ENCODE results near the gene ARMH3. TPM values are rescaled to one million over a fixed set of nuclear protein-coding genes. Genes with fewer than 3 reads are reported as not detected.

ARMH3 gene
- total RNA-seq, 2 experiments from 2014 or later, result 27.8 to 30.5 TPM

- no peak overlapping the region for H3K27ac Mint-ChIP-seq
- ATAC-seq (ENCODE audit: low read depth), result no peak
- DNase-seq, result no peak
- no peak overlapping the region for H3K4me3 Mint-ChIP-seq
- no peaks in the 10 kb centered on the region for H3K9me3 Mint-ChIP-seq
- peaks cover 8% of the 10 kb centered on the region for H3K36me3 Mint-ChIP-seq
- no peaks in the 10 kb centered on the region for H3K27me3 Mint-ChIP-seq
- no peaks in the 10 kb centered on the region for H3K4me1 Mint-ChIP-seq
- POLR2A ChIA-PET, result no interaction called here
Measured at GRCh38 chr10:101888251-101888949, 167.6 kb downstream of the ARMH3 start.

DNA sequence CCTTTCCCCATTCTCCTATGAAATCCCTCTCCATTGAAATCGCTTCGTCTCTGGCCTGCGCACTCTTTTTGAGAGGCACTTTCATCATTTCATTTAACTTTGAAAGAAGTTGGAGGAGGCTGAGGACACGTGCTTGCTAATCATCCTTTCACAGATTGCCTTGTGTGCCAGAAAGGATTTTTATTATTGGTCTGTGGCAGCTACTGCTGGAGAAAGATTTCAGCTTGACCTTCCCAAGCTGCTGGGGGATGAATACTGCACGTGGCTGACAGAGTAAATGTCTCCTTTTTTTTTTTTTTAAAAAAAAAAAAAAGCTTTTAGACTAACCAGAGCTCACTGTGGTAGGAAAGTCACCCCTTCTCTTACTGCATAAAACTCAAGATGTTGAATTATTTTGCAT is 168.2 kb downstream of the ARMH3 start:
- H3K36me3 Mint-ChIP-seq, result peaks cover 8% of the 10 kb centered on the region
- no peaks in the 10 kb centered on the region for H3K4me1 Mint-ChIP-seq
- H3K4me3 Mint-ChIP-seq, result no peak overlapping the region
- H3K9me3 Mint-ChIP-seq, result no peaks in the 10 kb centered on the region
- POLR2A ChIA-PET, result no interaction called here
- H3K27ac Mint-ChIP-seq, result no peak overlapping the region
- DNase-seq, result no peak
- no peaks in the 10 kb centered on the region for H3K27me3 Mint-ChIP-seq
- no peak for ATAC-seq (ENCODE audit: low read depth)

- POLR2A ChIA-PET, result no interaction called here
- ATAC-seq (ENCODE audit: low read depth), result no peak
- peaks cover 8% of the 10 kb centered on the region for H3K36me3 Mint-ChIP-seq
- no peak overlapping the region for H3K4me3 Mint-ChIP-seq
- H3K4me1 Mint-ChIP-seq, result no peaks in the 10 kb centered on the region
- H3K9me3 Mint-ChIP-seq, result no peaks in the 10 kb centered on the region
- no peaks in the 10 kb centered on the region for H3K27me3 Mint-ChIP-seq
- H3K27ac Mint-ChIP-seq, result no peak overlapping the region
- no peak for DNase-seq
Measured at GRCh38 chr10:101886521-101887312, 169.3 kb downstream of the ARMH3 start.

DNA sequence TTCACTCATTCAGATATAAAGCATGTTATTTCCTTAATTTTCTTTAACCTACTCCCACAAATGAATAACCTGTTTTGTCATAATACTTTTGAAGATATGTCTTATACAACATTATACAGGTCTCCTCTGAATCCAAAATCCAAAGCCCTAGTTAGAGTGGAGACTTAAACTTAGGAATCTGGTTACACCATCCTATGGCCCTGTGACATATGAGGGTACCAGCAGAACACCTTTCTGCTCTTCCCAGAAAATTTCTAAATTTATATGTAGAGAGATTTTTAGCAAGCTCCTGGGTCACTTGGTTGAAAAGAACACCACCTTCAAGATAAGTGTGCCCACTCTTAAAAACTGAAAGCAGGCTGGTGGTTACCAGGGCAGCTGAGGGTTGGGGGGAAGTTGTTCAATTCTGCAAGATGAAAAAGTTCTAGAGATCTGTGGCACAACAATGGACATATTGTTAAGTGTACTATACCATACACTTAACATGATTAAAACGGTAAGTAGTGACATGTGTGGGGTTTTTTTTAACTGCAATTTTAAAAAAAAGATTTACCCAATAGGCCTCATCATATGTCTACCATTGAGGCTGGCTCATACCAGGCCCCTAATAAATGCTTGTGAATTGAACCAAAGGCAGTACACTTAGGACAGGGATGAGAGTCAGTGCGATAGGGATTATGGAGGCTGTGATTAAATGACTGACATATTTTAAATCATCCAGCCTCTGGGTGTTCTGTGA is 174.8 kb downstream of the ARMH3 start:
- Mint-ChIP-seq H3K4me1 (peaks cover 4% of the 10 kb centered on the region), H3K9me3 (no peaks in the 10 kb centered on the region), H3K36me3 (peaks cover 6% of the 10 kb centered on the region), H3K27ac (no peak overlapping the region), H3K27me3 (no peaks in the 10 kb centered on the region), H3K4me3 (no peak overlapping the region)
- POLR2A ChIA-PET, result no interaction called here
- ATAC-seq (ENCODE audit: low read depth), result no peak
- DNase-seq, result no peak

DNA sequence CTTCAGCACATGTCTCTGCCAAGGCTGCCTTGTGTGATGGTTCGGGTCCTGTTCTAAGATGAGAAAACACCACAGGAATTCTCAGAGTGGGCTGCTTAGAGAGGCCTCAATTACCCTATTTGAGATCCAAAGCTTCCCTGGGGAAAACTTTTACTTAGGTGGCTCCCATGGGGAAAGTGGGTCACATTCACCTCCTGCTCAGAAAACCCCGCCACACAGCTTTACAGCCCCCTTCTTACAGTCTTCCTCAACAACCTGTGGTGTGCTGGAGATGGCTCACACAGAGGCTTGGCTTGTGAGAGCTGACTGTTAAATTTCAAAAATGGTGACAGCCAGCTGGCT is 175.8 kb downstream of the ARMH3 start:
- H3K4me1 Mint-ChIP-seq, result peaks cover 11% of the 10 kb centered on the region
- POLR2A ChIA-PET, result no interaction called here
- DNase-seq (no peak), ATAC-seq (ENCODE audit: low read depth) (no peak)
- no peaks in the 10 kb centered on the region for H3K9me3 Mint-ChIP-seq
- H3K27me3 Mint-ChIP-seq, result no peaks in the 10 kb centered on the region
- H3K36me3 Mint-ChIP-seq, result peaks cover 3% of the 10 kb centered on the region
- H3K27ac Mint-ChIP-seq, result no peak overlapping the region
- H3K4me3 Mint-ChIP-seq, result no peak overlapping the region

DNA sequence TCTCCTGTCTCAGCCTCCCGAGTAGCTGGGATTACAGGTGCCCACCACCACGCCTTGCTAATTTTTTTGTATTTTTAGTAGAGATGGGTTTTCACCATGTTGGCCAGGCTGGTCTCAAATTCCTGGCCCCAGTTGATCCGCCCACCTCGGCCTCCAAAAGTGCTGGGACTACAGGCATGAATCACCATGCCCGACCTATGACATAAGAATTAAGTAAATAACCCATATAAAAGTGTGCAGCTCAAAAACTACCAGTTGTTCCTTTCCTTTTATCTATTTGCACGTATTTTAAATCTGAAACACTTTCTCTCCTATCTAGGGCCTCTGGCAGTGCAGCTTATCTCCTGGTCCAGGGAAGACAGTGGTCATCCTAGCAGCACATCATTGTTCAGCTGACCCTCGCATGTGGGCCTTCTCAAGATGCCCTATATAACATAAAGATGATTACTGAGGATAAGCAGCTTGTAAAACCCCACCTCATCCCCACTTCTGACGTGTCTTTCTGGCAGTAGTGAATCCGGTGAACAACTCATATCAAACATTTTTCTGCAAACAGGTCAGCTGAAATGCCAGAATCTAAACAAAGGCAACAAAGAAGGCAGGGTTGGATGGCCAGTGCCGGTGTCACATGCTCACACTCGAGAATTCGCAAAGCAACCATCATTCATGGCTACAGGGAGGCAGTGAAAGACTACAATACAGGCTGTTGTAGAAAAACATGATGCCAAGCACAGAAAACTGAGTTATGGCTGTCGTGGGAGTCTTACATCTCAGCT is 176.3 kb downstream of the ARMH3 start:
- no peak overlapping the region for H3K27ac Mint-ChIP-seq
- peaks cover 16% of the 10 kb centered on the region for H3K4me1 Mint-ChIP-seq
- no peaks in the 10 kb centered on the region for H3K27me3 Mint-ChIP-seq
- DNase-seq, result no peak
- H3K36me3 Mint-ChIP-seq, result peaks cover 3% of the 10 kb centered on the region
- no peak for ATAC-seq (ENCODE audit: low read depth)
- H3K9me3 Mint-ChIP-seq, result no peaks in the 10 kb centered on the region
- H3K4me3 Mint-ChIP-seq, result no peak overlapping the region
- POLR2A ChIA-PET, result no interaction called here

- Mint-ChIP-seq H3K4me1 (peaks cover 17% of the 10 kb centered on the region), H3K36me3 (peaks cover 3% of the 10 kb centered on the region), H3K4me3 (no peak overlapping the region), H3K9me3 (no peaks in the 10 kb centered on the region), H3K27ac (no peak overlapping the region), H3K27me3 (no peaks in the 10 kb centered on the region)
- ATAC-seq (ENCODE audit: low read depth) (no peak), DNase-seq (no peak)
- POLR2A ChIA-PET, result no interaction called here
Measured at GRCh38 chr10:101878869-101879268, 177.1 kb downstream of the ARMH3 start.

DNA sequence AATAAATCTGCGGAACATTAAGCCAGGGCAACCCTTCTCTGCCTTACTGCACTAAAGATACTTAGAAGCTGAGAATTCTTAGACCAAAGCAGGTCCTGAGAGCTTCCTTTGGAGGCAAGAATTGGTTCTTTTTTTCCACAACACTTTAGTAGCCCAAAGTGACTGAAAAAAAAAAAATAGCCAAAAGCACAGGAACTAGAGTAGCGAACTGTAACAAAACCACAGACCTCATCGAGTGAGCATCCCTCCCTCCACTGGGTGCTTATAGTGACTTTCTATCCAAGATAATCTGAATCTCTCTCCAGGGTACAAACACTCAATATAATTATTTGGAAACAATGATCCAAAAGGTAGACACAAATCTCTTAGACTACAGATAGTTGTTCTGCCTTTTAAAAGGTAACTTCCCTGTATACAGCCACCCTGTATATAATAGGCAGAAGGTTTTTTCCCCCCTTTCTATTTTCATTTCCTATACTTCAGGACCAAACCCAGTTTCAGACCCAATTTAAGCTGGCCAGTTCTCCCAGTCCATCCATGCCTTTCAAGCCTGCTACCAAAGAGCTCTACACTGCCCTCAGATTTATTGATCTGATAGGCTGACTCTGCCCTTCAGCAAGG is 180.8 kb downstream of the ARMH3 start:
- POLR2A ChIA-PET, result no interaction called here
- Mint-ChIP-seq H3K4me1 (peaks cover 15% of the 10 kb centered on the region), H3K4me3 (no peak overlapping the region), H3K27me3 (no peaks in the 10 kb centered on the region), H3K9me3 (no peaks in the 10 kb centered on the region), H3K27ac (no peak overlapping the region), H3K36me3 (peaks cover 3% of the 10 kb centered on the region)
- DNase-seq (no peak), ATAC-seq (ENCODE audit: low read depth) (peak; percentile 56)

GRCh38 chr10:101874252-101874651 is 181.7 kb downstream of the ARMH3 start:
- POLR2A ChIA-PET, result no interaction called here
- peaks cover 4% of the 10 kb centered on the region for H3K36me3 Mint-ChIP-seq
- H3K4me3 Mint-ChIP-seq, result no peak overlapping the region
- peaks cover 15% of the 10 kb centered on the region for H3K4me1 Mint-ChIP-seq
- ATAC-seq (ENCODE audit: low read depth) (no peak), DNase-seq (no peak)
- no peaks in the 10 kb centered on the region for H3K9me3 Mint-ChIP-seq
- H3K27me3 Mint-ChIP-seq, result no peaks in the 10 kb centered on the region
- H3K27ac Mint-ChIP-seq, result no peak overlapping the region

DNA sequence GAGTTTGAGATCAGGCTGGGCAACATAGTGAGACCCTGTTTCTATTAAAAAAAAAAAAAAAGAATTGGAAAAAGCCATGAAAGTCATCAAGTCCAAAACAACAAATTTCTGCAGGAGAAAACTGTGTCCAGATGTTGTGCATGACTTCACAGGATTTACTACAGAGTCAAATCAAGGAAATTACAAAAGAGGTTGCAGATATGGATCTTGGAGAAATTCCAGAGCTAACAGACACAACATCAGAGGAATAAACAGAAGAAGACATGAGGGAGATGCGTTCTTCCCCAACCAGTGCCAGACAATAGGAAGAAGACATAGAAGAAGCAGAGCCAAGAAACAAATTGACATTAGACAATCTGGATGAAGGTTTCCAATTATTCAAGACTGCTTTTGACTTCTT is 188.0 kb downstream of the ARMH3 start:
- Mint-ChIP-seq H3K4me3 (no peak overlapping the region), H3K27me3 (no peaks in the 10 kb centered on the region), H3K9me3 (no peaks in the 10 kb centered on the region), H3K4me1 (no peaks in the 10 kb centered on the region), H3K36me3 (peaks cover 19% of the 10 kb centered on the region), H3K27ac (no peak overlapping the region)
- ATAC-seq (ENCODE audit: low read depth), result no peak
- no peak for DNase-seq
- POLR2A ChIA-PET, result interaction anchor here (0.7 kb wide), 1 partner anchor 1622 kb away, joined by 3 read pairs; no protein-coding TSS in a partner anchor

DNA sequence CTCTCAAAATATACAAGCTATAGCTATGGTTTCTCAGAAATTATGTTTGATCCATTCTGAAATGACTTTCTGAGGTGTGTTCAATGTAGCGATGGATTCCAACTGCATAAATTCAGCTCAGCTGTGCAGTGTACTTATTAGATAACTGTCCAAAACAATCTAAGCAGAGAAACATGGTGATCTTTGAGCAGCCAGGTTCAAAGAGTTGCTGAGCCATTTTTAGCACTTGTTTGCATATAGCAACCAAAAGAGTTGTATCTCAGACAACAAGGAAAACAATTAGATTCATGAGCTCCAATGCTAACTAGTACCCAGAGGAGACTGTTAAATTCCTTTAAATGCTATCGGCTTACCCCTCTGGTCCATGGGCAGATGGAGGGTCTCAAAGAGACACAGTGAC is 196.4 kb downstream of the ARMH3 start:
- no peak overlapping the region for H3K4me3 Mint-ChIP-seq
- no peak for ATAC-seq (ENCODE audit: low read depth)
- no peak for DNase-seq
- no peaks in the 10 kb centered on the region for H3K27me3 Mint-ChIP-seq
- H3K27ac Mint-ChIP-seq, result no peak overlapping the region
- POLR2A ChIA-PET, result no interaction called here
- H3K4me1 Mint-ChIP-seq, result peaks cover 6% of the 10 kb centered on the region
- H3K9me3 Mint-ChIP-seq, result peaks cover 6% of the 10 kb centered on the region
- H3K36me3 Mint-ChIP-seq, result peaks cover 38% of the 10 kb centered on the region

DNA sequence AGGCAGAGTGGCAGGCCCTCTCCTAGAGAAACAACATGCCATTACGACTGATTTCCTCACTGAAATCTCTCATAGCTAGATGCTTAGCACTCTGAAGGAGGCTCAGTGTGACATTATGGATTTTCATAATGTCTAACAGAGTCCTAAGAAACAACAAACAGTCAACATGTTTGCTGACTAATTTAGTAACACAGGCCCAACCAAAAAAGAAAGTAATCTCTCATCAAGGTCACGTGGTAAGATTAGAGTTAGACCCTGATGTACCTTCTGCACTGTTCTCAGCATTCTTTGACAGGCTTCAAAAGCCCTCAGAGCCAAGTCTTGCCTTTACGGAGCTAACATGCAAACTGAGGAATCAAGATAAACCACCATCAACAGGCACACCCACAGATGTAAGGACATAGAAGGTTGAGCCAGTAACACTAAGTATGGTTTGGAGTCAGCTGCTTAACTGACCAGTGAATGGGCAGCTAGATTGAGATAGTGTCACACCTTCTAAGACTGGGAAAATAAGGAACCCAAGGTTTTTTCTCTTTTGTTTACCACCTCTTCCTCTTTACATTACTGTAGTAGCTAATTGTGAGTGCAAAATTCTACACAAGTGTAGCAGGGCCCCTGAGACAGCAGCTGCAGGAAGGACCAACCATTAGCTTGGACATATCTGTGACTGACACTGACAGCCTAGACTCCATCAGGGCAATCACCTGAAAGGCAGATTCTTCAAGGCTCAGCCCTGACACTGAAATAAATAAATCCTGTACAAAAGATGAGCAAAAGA is 197.1 kb downstream of the ARMH3 start:
- Mint-ChIP-seq H3K36me3 (peaks cover 33% of the 10 kb centered on the region), H3K27ac (no peak overlapping the region), H3K4me1 (peaks cover 6% of the 10 kb centered on the region), H3K4me3 (no peak overlapping the region), H3K27me3 (no peaks in the 10 kb centered on the region), H3K9me3 (peaks cover 6% of the 10 kb centered on the region)
- no peak for DNase-seq
- no peak for ATAC-seq (ENCODE audit: low read depth)
- POLR2A ChIA-PET, result interaction anchor here (0.6 kb wide), 1 partner anchor 202 kb away, joined by 7 read pairs; no protein-coding TSS in a partner anchor
